DMS 273 (cell line): ENCODE measurements around the gene SAMD9L.
A peak's percentile ranks its signal among the peaks of the same experiment; 100 is the strongest.

Experiments
- DNase-seq: peaks from one replicate; lab custom pipeline; 2025; ENCODE audit not compliant: unreplicated experiment; lab: John Stamatoyannopoulos, UW

Gene SAMD9L

GRCh38 chr7:93148144-93148543, at the start of gene SAMD9L:
Gene SAMD9L, minus strand, starts transcription at chr7:93148385. Its CDS starts 12,414 bp downstream, at chr7:93135971.
- peak; percentile 15 for DNase-seq

- DNase-seq: no peak
These were observed 48.2 kb upstream of the SAMD9L start for GRCh38 chr7:93196336-93196735.

GRCh38 chr7:93194386-93194785, 46.2 kb upstream of the SAMD9L start:
- no peak for DNase-seq

- no peak for DNase-seq
These were observed 40.9 kb upstream of the SAMD9L start for GRCh38 chr7:93188870-93189634.

- DNase-seq: no peak
These were observed 37.3 kb upstream of the SAMD9L start for GRCh38 chr7:93185303-93186027.

GRCh38 chr7:93179173-93179572, 31.0 kb upstream of the SAMD9L start:
- no peak for DNase-seq

GRCh38 chr7:93178213-93178612, 30.0 kb upstream of the SAMD9L start:
- DNase-seq: peak; percentile 83

- no peak for DNase-seq
These were observed 28.9 kb upstream of the SAMD9L start for GRCh38 chr7:93176992-93177580.

- peak; percentile 14 for DNase-seq
These were observed 27.0 kb upstream of the SAMD9L start for GRCh38 chr7:93175219-93175618.

- DNase-seq: no peak
These were observed 24.5 kb upstream of the SAMD9L start for GRCh38 chr7:93172683-93173082.

- no peak for DNase-seq
These were observed 23.5 kb upstream of the SAMD9L start for GRCh38 chr7:93171606-93172226.

- no peak for DNase-seq
These were observed 17.3 kb upstream of the SAMD9L start for GRCh38 chr7:93165447-93165846.

GRCh38 chr7:93164766-93165165, 16.6 kb upstream of the SAMD9L start:
- DNase-seq: no peak

- no peak for DNase-seq
These were observed 13.1 kb upstream of the SAMD9L start for GRCh38 chr7:93161181-93161762.

- no peak for DNase-seq
These were observed 12.2 kb upstream of the SAMD9L start for GRCh38 chr7:93160410-93160809.

- no peak for DNase-seq
These were observed 11.3 kb upstream of the SAMD9L start for GRCh38 chr7:93159490-93159889.

GRCh38 chr7:93156884-93157283, 8.7 kb upstream of the SAMD9L start:
- no peak for DNase-seq

GRCh38 chr7:93150200-93150835, 2.1 kb upstream of the SAMD9L start:
- no peak for DNase-seq

- no peak for DNase-seq
These were observed 542 bp upstream of the SAMD9L start for GRCh38 chr7:93148727-93149126.

- DNase-seq: peak; percentile 73
These were observed 822 bp downstream of the SAMD9L start for GRCh38 chr7:93147363-93147762.
